ENCODE measurements around the gene SDF4.
"Not testable (repeated sequence)": the region's sequence is repeated elsewhere in the genome, so short reads cannot be mapped to it uniquely, and the experiment has no call there.

Gene SDF4

DNA sequence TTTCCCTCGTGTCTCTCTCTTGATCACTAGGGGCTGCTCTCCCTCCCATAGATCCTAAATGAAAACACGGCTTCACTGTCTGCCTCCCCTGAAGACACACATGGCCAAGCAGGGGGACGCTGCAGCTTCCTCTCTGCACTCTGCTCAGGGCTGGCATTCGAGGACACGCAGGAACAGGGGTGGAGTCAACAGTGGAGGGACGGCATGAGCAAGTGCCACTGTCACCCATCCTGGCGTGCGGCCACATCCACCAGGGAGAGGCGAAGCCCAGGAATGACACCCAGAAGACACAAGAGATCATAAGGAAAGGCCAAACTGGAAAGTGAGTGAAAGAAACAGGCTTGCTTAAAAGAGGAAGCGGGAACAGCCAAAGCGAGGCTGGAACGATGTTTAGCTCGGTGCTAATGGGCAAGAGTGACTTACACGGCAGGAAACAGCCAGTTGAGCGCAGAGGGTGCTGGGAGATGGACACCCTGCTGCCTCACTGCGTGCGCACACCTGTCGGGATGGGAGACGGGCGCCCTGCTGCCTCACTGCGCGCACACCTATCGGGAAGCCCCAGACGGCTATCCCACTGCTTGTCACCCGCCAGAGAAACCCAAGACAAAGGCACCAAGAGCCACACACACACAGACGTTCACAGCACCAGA, 28.3 kb upstream of the SDF4 start:
- DNase-seq (ENCODE audit: low read depth, low spot score), result no peak

DNA sequence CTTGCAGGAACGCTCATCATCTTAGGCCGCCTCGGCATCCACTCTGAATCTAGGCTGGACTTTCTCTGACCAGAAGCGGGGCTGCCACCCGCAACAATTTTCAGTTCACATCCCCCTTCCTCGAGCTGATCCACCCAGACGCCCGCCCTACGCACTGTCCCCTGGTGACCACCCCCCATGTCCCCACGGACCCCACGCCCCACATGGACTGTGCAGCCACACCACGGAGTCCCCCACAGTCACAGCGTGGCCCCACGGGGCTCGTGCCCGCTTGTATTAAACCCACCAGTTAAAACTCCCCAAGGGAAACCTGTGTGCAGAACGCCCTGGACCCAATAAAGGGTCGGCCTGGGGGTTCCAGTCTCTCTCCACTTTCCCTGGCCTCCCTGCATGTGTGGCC, 27.7 kb upstream of the SDF4 start:
- no peak for DNase-seq (ENCODE audit: low read depth, low spot score)

DNA sequence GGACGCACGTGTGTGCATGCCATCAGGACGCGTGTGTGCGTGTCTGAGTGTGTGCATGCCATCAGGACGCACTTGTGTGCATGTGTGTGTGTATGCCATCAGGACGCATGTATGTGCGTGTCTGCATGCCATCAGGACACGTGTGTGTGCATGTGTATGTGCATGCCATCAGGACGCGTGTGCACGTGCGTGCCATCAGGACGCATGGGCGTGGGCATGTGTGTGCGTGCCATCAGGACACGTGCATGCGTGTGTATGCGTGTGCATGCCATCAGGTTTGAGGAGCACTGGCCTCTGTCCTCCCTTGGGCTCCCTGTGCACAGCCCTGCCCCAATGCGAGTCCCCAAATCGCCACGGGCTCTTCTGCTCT, 27.3 kb upstream of the SDF4 start:
- DNase-seq (ENCODE audit: low read depth, low spot score), result no peak

GRCh38 chr1:1256956-1257871, 25.4 kb upstream of the SDF4 start:
- DNase-seq (ENCODE audit: low read depth, low spot score), result no peak

DNA sequence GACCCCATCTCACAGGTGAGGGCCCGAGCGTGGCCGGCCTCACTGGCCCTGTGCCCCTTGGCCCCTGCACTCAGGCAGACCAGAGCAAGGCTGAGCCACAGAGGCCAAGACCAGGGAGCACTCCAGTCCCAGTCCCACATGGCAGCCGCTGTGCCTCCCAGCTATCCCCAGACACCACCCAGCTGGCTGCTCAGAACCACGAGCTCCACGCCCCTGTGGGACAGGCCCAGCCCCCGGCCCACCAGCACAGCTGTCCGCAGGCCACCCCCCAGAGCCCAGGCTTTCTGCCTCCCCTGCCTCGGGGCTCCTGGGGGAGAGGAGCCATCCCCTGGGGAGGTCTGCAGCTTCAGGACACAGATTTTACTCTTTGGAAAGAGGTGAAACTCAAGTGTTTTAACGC, 23.8 kb upstream of the SDF4 start:
- no peak for DNase-seq (ENCODE audit: low read depth, low spot score)

DNA sequence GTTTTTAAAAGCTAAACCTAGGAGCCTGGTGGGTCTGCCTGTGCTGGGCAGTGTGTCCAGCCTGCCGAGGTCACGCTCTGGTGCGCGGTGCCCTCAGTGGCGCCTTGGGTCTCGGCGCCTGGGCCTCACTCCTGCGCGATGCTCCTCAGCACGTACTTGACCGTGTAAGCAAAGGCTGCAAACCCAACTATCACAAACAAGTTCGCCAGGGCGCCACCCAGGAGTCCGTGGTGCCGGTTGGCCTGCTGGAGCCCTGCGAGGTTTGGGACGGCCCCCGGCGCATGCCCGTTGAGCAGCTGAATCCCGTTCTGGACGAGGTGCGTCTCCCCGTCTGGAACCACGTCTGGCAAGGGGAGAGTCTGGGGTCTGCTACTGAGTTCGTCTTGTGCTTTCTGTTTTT, 23.3 kb upstream of the SDF4 start:
- DNase-seq (ENCODE audit: low read depth, low spot score), result no peak

DNA sequence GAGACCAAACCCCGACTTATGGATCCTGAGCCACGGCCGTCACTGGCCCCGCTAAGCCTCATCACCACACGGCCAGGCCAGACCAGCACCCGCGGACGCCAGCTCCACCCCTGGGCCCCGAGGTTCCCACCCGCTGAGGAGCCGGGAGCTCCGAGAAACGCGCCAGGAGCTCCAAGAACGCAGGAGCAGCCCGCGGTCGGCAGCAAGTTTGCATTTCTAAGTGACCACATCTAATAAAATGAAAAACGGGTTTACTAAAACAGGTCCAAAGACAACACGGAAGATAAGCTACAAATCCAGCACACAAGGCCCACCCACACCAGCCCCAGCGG, 22.8 kb upstream of the SDF4 start:
- DNase-seq (ENCODE audit: low read depth, low spot score), result no peak

GRCh38 chr1:1253972-1254666, 22.3 kb upstream of the SDF4 start:
- no peak for DNase-seq (ENCODE audit: low read depth, low spot score)

DNA sequence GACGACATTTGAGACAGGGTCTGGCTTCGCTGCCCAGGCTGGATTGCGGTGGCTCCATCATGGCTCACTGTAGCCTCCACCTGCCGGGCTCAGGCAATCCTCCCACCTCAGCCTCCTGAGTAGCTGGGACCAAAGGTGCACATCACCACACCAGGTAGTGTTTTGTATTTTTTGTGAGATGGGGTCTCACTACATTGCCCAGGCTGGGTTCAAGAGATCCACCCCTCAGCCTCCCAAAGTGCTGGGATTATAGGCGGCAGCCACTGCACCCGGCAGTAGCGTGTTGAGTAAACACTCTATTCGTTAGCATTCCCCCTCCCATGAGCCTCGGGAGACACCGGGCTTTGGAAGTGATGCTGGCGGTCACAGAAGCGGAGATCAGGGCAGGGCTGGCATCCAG, 21.5 kb upstream of the SDF4 start:
- DNase-seq (ENCODE audit: low read depth, low spot score), result no peak

DNA sequence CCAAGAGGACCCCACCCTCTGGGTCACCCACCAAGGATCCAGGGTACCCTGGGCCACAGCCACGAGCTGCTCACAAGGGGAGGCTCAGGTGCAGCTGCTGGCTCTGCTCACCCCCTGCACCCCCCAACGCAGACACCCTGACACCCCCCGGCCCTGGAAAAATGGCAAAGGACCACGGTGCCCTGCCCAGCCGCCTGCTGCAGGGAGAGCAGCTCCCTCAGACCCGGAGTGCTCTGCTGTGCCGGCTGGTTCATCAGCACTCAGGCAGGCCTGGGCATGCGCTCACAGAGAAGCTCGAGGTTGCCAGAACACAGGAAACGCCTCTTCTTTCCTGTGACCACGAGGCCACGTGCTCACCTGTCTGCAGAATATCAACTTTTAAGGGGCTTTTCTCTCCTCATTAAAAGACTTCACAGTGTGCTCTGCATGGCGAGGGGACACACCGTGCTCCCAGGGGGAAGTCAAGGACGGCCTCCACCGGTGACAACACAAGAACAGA, 19.0 kb upstream of the SDF4 start:
- no peak for DNase-seq (ENCODE audit: low read depth, low spot score)

DNA sequence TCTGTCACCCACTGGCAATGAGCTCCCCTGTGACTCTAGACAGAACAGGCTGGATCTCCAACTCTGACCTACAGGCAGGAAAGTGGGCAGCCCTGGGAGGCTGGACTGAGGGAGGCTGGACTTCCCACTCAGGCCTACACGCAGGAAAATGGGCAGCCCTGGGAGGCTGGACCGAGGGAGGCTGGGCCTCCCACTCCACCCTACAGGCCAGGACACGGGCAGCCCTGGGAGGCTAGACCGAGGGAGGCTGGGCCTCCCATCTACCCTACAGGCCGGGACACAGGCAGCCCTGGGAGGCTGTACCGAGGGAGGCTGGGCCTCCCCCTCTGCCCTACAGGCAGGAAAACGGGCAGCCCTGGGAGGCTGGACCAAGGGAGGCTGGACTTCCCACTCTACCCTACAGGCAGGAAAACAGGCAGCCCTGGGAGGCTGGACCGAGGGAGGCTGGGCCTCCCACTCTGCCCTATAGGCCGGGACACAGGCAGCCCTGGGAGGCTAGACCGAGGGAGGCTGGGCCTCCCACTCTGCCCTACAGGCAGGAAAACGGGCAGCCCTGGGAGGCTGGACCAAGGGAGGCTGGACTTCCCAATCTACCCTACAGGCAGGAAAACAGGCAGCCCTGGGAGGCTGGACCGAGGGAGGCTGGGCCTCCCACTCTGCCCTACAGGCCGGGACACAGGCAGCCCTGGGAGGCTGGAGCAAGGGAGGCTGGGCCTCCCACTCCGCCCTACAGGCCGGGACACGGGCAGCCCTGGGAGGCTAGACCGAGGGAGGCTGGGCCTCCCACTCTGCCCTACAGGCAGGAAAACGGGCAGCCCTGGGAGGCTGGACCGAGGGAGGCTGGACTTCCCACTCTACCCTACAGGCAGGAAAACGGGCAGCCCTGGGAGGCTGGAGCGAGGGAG, 16.5 kb upstream of the SDF4 start:
- DNase-seq (ENCODE audit: low read depth, low spot score), result not testable (repeated sequence)

DNA sequence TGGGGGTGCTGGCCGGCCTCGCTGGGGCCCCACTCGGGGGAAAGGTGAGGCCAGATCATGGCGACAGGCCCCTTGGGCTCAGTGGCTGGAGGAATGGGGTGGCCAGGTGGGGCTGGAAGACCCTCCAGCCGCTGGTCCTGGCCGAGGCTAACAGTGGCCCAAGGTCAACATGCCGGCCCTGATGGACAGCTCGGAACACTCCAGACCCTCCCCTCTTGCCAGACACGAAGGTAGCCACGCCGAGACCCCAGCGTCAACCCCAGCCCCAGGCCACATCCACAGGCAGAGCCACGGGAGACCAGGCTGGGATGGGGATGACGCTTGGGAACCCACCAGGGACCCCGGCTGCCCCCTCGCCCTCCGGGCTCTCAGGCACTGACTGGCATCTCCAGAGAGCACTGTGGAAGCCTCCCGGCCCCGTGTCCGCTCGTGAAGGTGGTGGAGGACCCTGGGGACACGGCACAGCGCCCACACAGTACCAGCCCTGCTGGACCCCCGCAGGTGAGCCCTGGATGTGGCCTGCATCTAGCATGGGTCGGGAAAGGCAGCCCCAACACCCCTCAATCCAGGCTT, 15.6 kb upstream of the SDF4 start:
- no peak for DNase-seq (ENCODE audit: low read depth, low spot score)

- no peak for DNase-seq (ENCODE audit: low read depth, low spot score)
These were observed 15.0 kb upstream of the SDF4 start, which contains the start of gene C1QTNF12 for GRCh38 chr1:1246577-1247340. C1QTNF12 (minus strand) TSS chr1:1246722; CDS start chr1:1246690, 32 bp downstream.

DNA sequence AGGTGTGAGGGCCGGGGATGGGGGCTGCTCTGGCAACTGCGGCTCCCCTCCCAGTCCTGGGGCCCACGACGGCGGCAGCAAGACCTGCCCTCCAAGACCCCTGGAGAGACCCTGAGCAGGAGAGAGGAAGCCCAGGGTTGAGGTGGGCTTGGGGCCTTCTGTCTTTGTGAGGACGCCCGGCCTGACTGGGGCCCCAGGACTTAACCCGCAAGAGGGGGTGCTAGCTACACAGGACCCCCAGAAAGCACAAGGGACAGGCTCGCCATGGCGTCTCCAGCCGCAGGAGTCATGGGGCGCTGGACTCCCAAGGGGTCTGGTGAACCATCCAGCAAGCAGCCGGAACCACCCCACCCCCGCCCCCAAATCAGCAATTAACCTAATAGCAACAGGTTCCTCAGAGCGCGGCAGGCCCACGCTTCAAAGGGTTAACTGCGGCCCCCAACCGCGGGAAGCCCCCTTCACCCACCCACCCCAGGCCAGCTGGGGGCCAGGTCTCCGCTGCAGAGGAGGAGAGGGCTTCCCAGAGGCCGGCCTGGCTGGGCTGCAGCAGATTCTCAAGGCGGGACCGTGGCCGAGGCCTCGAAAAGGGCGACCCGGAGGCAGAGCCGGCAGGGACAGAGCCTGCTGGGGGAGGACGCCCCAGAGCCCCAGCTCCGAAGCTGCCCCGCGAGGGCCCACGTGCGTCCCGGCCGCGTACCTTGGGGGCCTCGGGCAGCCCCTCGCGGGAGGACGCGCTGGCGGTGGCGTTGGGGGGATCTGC, 14.2 kb upstream of the SDF4 start:
- no peak for DNase-seq (ENCODE audit: low read depth, low spot score)

DNA sequence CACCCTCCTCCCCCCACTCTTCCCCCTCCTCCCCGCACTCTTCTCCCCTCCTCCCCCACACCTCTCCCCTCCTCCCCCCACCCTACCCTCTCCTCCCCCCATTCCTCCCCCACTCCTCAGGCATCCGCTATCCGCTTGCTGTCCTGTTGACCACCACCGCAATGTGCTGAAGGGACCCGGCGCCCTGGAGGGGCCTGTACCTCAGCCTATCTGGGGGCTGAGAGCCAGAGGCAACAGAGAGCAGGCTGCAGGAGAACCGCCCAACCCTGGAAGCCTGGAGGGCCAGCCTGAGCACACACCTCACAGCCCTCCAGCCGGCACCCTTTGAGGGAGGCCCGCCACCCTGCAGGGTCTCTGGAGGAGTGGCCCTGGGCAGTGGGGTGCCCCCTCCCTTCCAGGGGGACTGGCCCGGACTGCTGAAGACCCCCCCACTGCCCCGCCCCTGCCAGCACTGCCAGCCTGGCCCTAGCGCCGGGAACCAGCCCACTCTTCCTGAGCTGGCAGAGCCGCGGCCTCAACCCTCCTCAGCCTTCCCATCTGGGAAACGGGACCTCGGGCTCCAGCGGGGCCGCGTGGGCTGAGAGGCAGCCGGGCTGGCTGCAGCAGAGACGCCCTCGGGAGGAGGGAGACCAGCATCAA, 13.5 kb upstream of the SDF4 start:
- no peak for DNase-seq (ENCODE audit: low read depth, low spot score)

DNA sequence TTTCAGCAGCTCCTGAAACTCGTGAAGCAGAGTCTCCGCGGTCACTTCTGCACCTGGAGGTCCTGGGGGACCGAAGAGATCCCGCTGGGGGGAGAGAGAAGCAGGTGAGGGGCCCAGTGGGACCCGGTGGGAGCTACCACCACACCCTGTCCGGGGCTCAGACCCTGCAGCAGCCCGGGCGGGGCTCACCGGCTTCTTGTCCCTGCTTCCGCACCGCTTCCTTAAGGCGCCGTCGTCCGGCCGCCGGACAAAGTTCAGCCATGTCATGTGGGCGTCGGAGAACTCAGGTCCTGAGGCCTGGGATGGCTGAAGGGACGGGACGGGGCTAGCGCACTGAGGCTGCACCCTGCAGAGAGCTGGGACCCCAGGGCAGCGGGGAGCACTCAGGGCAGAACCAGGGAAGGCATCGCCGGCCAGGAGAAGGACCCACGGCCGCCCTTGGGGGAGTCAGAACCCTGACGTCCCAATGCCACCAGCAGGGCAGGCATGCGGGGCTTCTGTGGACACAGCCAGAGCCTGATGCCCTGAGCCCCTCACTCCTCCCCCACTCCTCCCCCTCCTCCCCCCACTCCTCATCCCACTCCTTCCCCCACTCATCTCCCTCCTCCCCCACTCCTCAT, 12.5 kb upstream of the SDF4 start:
- DNase-seq (ENCODE audit: low read depth, low spot score), result no peak

DNA sequence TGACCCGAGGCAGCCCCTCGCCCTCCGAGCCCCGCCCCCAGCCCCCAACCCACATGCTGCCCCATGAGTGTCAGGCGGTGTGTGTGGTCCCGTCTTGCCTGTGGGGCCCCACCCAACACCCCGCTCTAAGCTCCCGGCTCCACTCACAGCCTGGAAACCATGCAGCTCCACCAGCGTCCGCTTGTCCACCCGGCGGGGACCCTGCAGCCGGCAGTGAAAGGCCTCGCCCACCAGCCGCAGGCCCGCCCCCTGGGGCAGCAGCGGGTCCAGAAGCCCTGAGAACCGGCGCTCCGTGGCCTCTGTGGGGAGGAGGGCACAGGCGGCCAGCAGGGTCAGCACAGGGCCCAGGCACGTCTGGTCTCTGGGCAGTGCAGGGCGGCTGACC, 12.0 kb upstream of the SDF4 start:
- no peak for DNase-seq (ENCODE audit: low read depth, low spot score)

GRCh38 chr1:1243266-1243660, 11.5 kb upstream of the SDF4 start:
- no peak for DNase-seq (ENCODE audit: low read depth, low spot score)

All from ELF-1 (cell line).